CD4-positive, alpha-beta T cell (primary cell): ENCODE measurements around the gene EEPD1. TPM values are rescaled to one million over a fixed set of nuclear protein-coding genes. Genes with fewer than 3 reads are reported as not detected.

ENCODE experiments used
- ATAC-seq: fragments of 200-7000 bp; cut with Tn5 transposase; one replicate; pipeline ENCODE4 v1.10.0; 2022; ENCODE audit warnings: mild to moderate bottlenecking; ENCODE audit not compliant: poor library complexity
- CTCF ChIA-PET: fragments of 350-600 bp; sonication (Branson Sonifier 250); formaldehyde crosslinking; loops from one replicate; lab custom pipeline; 2021; ENCODE audit warnings: antibody characterized with exemption, inconsistent platforms; lab: Charles Lee
- POLR2A ChIA-PET: fragments of 350-600 bp; sonication (Branson Sonifier 250); formaldehyde crosslinking; loops from one replicate; lab custom pipeline; 2021; ENCODE audit warnings: antibody characterized with exemption, inconsistent platforms; lab: Charles Lee
- DNase-seq, 14 experiments: peaks; one replicate each; pipeline ENCODE4 v3.0.0-alpha.2; 2013 to 2020; ENCODE audit warnings: mixed read lengths in 2 of 14
- H3K27ac ChIP-seq, 2 donors: one replicate each; pipeline versions ENCODE4 v1.5.1 to v1.7.0; 2013; ENCODE audit warnings: low read length in 2 of 2, low read depth in 1 of 2, mild to moderate bottlenecking in 1 of 2
- H3K27me3 ChIP-seq, 2 experiments: 1 replicate in 1 of 2; 2 replicates in 1 of 2; pipeline versions ENCODE4 v1.6.1 to v1.7.0; 2013; ENCODE audit warnings: low read length in 2 of 2, control low read depth in 1 of 2, mild to moderate bottlenecking in 1 of 2, moderate library complexity in 1 of 2; ENCODE audit not compliant: insufficient read depth in 2 of 2, control insufficient read depth in 1 of 2
- H3K36me3 ChIP-seq: one replicate; pipeline ENCODE4 v1.6.1; 2013; ENCODE audit warnings: low read length, control low read depth; ENCODE audit not compliant: insufficient read depth
- H3K4me1 ChIP-seq: one replicate; pipeline ENCODE4 v1.6.1; 2013; ENCODE audit warnings: low read length, control low read depth; ENCODE audit not compliant: insufficient read depth
- H3K4me3 ChIP-seq: one replicate; pipeline ENCODE4 v1.5.1; 2013; ENCODE audit warnings: mild to moderate bottlenecking, low read length, moderate library complexity
- H3K9me3 ChIP-seq, 2 experiments: 1 replicate in 1 of 2; 2 replicates in 1 of 2; pipeline versions ENCODE4 v1.6.1 to v1.7.0; 2013; ENCODE audit warnings: low read length in 2 of 2, mild to moderate bottlenecking in 2 of 2, control low read depth in 1 of 2, moderate library complexity in 1 of 2; ENCODE audit not compliant: control insufficient read depth in 1 of 2, insufficient read depth in 1 of 2
- H3K27ac Mint-ChIP-seq: one replicate; pipeline ENCODE4 v1.8.0; 2020; ENCODE audit warnings: mixed read lengths
- H3K27me3 Mint-ChIP-seq: one replicate; pipeline ENCODE4 v1.8.0; 2021; ENCODE audit warnings: mixed read lengths
- H3K36me3 Mint-ChIP-seq: one replicate; pipeline ENCODE4 v1.8.0; 2021; ENCODE audit warnings: low read depth, mixed read lengths
- H3K4me1 Mint-ChIP-seq: one replicate; pipeline ENCODE4 v1.8.0; 2021; ENCODE audit warnings: low read depth, mixed read lengths
- H3K4me3 Mint-ChIP-seq: one replicate; pipeline ENCODE4 v1.8.0; 2020; ENCODE audit warnings: mild to moderate bottlenecking, mixed read lengths
- H3K9me3 Mint-ChIP-seq: one replicate; pipeline ENCODE4 v1.8.0; 2020; ENCODE audit warnings: mixed read lengths
- CTCF ChIP-seq: fragments of 200-600 bp; IDR thresholded peaks from one replicate; pipeline ENCODE4 v1.8.0; 2022; ENCODE audit warnings: antibody characterized with exemption, mild to moderate bottlenecking
- intact Hi-C, 2 experiments: fragments of 100-400 bp; cut with DNase I in 1 of 2; cut with micrococcal nuclease in 1 of 2; formaldehyde crosslinking; loops; one replicate each; pipeline versions ENCODE4 v1.15.1 to v1.9.0; 2023 to 2025; cut with DNase I, micrococcal nuclease
- total RNA-seq, 174 experiments: library from RNA in 2 of 174; stranded (reverse) in 2 of 174; gene quantifications; one replicate each; pipeline ENCODE4 v1.2.3 and lab custom pipeline; 2021 to 2026

The EEPD1 gene
- total RNA-seq, 2 experiments from 2014 or later, result 4.4 to 4.6 TPM

GRCh38 chr7:36231406-36231805 lies 78.4 kb downstream of the EEPD1 start:
- no peak for ATAC-seq
- Mint-ChIP-seq H3K9me3 (no peaks in the 10 kb centered on the region), H3K27me3 (no peaks in the 10 kb centered on the region), H3K4me3 (no peak overlapping the region), H3K4me1 (no peaks in the 10 kb centered on the region), H3K36me3 (no peaks in the 10 kb centered on the region), H3K27ac (no peak overlapping the region)
- Histone ChIP-seq H3K27me3 (no peaks in the 10 kb centered on the region), H3K4me1 (no peaks in the 10 kb centered on the region), H3K27ac (no peak overlapping the region), H3K4me3 (no peak overlapping the region), H3K36me3 (no peaks in the 10 kb centered on the region), H3K9me3 (peaks cover 0 to 5% of the 10 kb centered on the region in 2 experiments)
- intact Hi-C loops, result no loop called here
- DNase-seq, result no peak
- CTCF ChIA-PET, result no interaction called here
- POLR2A ChIA-PET, result no interaction called here
- no peak for TF ChIP-seq CTCF

- Mint-ChIP-seq H3K9me3 (no peaks in the 10 kb centered on the region), H3K27ac (no peak overlapping the region), H3K4me1 (no peaks in the 10 kb centered on the region), H3K36me3 (no peaks in the 10 kb centered on the region), H3K4me3 (no peak overlapping the region), H3K27me3 (no peaks in the 10 kb centered on the region)
- intact Hi-C loops, result no loop called here
- CTCF ChIA-PET, result no interaction called here
- Histone ChIP-seq H3K36me3 (no peaks in the 10 kb centered on the region), H3K27ac (no peak overlapping the region), H3K27me3 (no peaks in the 10 kb centered on the region), H3K4me1 (no peaks in the 10 kb centered on the region), H3K9me3 (peaks cover 0 to 5% of the 10 kb centered on the region in 2 experiments), H3K4me3 (no peak overlapping the region)
- POLR2A ChIA-PET, result no interaction called here
- no peak for TF ChIP-seq CTCF
- DNase-seq (no peak), ATAC-seq (no peak)
Measured at GRCh38 chr7:36232555-36232954, 79.5 kb downstream of the EEPD1 start.

- intact Hi-C loops, result no loop called here
- H3K36me3 ChIP-seq, result no peaks in the 10 kb centered on the region
- Mint-ChIP-seq H3K4me3 (no peak overlapping the region), H3K27ac (no peak overlapping the region), H3K36me3 (no peaks in the 10 kb centered on the region), H3K9me3 (no peaks in the 10 kb centered on the region), H3K27me3 (no peaks in the 10 kb centered on the region), H3K4me1 (no peaks in the 10 kb centered on the region)
- ChIA-PET CTCF (no interaction called here), POLR2A (no interaction called here)
- ATAC-seq (no peak), DNase-seq (no peak)
- no peak overlapping the region for H3K4me3 ChIP-seq
- no peak overlapping the region for H3K27ac ChIP-seq
- no peaks in the 10 kb centered on the region for H3K4me1 ChIP-seq
- peaks cover 0 to 5% of the 10 kb centered on the region in 2 experiments for H3K9me3 ChIP-seq
- no peaks in the 10 kb centered on the region for H3K27me3 ChIP-seq
- TF ChIP-seq CTCF, result no peak
Measured at GRCh38 chr7:36232971-36233550, 80.0 kb downstream of the EEPD1 start.
